ENCODE results near the gene IRAK1.

DNA sequence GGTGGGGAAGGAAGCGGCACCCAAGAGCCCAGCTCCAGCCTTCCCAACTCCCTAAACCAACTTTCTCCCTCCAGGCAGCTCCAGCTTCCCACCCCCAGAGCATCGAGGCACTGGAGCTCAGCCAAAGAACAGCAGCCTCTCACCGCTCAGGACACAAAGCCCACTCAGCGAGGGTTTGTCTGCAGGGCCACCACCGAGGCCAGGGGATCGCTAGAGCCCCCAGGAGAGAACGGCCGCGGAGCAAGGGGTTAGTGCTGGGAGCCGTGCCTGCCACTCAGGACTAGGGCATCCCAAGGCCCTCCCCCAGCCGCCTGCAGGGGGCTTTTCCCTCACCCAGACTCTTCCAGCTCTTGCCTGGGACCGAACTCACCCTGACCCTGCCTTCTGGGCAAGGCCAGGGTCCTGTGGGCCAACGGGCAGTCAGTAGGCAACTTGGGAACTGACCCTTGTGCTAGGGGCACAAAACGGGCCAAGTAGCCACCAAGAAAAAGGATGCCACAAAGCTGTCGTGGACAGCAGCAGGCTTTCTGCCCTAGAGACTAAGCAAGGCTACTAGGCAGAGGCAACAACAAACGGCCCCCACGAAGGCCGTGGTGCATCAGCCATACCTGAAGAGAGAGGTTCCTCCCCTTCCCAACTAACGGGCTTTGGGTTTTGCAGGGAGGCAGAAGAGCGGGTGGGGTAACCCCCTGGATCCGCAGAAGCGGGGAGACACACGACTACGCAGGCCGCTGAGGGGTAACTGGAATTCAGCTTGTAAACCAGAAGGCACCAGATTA is 50.4 kb downstream of the IRAK1 start:
- TF ChIP-seq EZH2 (IDR thresholded peaks at IDR 0.05; ENCODE audit: borderline replicate concordance, low read length) (no peak), CTCF (conservative IDR thresholded peaks at IDR 0.05 in 1 of 2, IDR thresholded peaks at IDR 0.05 in 1 of 2; ENCODE audit: extremely low read depth in 1 of 2, insufficient read depth in 1 of 2, low read depth in 1 of 2, low read length in 2 of 2) (no peak)

Data from mammary epithelial cell (primary cell).